C4-2B (cell line): ENCODE data around the gene HIVEP2.

Experiments used
- H3K27ac ChIP-seq: fragments of 450-650 bp; 2 replicates; pipeline ENCODE4 v1.5.1; 2017
- CTCF ChIP-seq: fragments of 450-650 bp; conservative IDR thresholded peaks from 2 replicates; pipeline ENCODE4 v1.5.1; 2017; ENCODE audit warnings: mild to moderate bottlenecking
- ZFX ChIP-seq: fragments of 450-650 bp; IDR thresholded peaks from 2 replicates; pipeline ENCODE4 v1.6.1; 2017

The HIVEP2 gene

GRCh38 chr6:142943711-142944123 is 1.3 kb downstream of the HIVEP2 start:
- no peak for TF ChIP-seq ZFX
- no peak for TF ChIP-seq CTCF
- peak overlapping the region; percentile 88; the same call in 1 of the 2 replicates for H3K27ac ChIP-seq

- H3K27ac ChIP-seq: no peak overlapping the region
- TF ChIP-seq CTCF: peak; percentile 66
- no peak for TF ChIP-seq ZFX
These were observed 2.2 kb downstream of the HIVEP2 start for GRCh38 chr6:142942805-142943227.

- TF ChIP-seq ZFX (no peak), CTCF (no peak)
- no peak overlapping the region for H3K27ac ChIP-seq
These were observed 2.7 kb downstream of the HIVEP2 start for GRCh38 chr6:142942238-142942637.

- no peak overlapping the region for H3K27ac ChIP-seq
- no peak for TF ChIP-seq ZFX
- no peak for TF ChIP-seq CTCF
These were observed 4.0 kb downstream of the HIVEP2 start for GRCh38 chr6:142941018-142941417.

- no peak overlapping the region for H3K27ac ChIP-seq
- TF ChIP-seq CTCF (no peak), ZFX (no peak)
These were observed 4.5 kb downstream of the HIVEP2 start for GRCh38 chr6:142940487-142940886.

- no peak for TF ChIP-seq CTCF
- TF ChIP-seq ZFX: no peak
- no peak overlapping the region for H3K27ac ChIP-seq
These were observed 6.5 kb downstream of the HIVEP2 start for GRCh38 chr6:142938510-142938909.

GRCh38 chr6:142937986-142938385 is 7.0 kb downstream of the HIVEP2 start:
- H3K27ac ChIP-seq: no peak overlapping the region
- TF ChIP-seq ZFX (no peak), CTCF (no peak)
